ENCODE measurements around the gene PCDHB5.
"Not testable (repeated sequence)": the region's sequence is repeated elsewhere in the genome, so short reads cannot be mapped to it uniquely, and the experiment has no call there.

Gene PCDHB5

DNA sequence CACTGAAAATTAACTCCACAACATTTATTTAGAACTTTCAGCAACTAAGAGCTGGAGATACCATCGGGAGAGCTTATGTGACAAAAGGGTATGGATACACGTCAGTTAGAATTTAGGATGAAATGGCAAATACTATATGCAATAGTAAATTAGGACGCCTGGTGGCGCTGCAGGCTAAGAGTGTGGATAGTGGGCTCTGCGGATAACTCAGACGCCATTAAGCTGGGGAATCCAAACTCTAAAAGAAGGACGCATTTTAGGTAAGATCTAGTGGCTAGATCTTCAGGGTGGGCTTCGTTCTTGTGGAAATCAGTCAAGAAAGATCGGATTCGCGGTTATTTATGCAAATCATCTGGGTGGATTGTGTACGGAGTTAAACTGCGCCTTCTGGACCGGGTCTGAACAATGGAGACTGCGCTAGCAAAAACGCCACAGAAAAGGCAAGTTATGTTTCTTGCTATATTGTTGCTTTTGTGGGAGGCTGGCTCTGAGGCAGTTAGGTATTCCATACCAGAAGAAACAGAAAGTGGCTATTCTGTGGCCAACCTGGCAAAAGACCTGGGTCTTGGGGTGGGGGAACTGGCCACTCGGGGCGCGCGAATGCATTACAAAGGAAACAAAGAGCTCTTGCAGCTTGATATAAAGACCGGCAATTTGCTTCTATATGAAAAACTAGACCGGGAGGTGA lies at the start of gene PCDHB5:
Gene PCDHB5, plus strand, starts transcription at position 177 of the 688 bp plus-strand sequence. Its CDS starts 229 bp downstream, at position 406.
- no peak for DNase-seq

DNA sequence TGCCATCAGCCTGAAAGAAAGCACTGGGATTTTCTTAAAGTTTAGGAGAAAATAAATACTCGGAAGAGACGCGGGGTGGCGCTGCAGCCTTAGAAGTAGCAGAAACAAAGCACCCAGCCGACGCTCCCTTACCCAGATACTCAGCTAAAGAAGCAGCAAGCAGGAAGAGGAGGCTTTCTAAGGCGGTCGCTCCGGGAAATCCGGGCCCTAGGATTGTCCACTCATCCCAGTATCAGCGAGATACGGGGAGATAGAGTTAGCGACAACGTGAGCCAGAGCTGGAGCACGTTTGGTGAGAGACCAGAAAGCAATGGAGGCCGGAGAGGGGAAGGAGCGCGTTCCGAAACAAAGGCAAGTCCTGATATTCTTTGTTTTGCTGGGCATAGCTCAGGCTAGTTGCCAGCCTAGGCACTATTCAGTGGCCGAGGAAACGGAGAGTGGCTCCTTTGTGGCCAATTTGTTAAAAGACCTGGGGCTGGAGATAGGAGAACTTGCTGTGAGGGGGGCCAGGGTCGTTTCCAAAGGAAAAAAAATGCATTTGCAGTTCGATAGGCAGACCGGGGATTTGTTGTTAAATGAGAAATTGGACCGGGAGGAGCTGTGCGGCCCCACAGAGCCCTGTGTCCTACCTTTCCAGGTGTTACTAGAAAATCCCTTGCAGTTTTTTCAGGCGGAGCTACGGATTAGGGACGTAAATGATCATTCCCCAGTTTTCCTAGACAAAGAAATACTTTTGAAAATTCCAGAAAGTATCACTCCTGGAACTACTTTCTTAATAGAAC lies 40.3 kb upstream of the PCDHB5 start, which contains the start of gene PCDHB2:
Gene PCDHB2, plus strand, starts transcription at position 135 of the 782 bp plus-strand sequence. Its CDS starts 176 bp downstream, at position 311.
- peak; percentile 1 for DNase-seq

DNA sequence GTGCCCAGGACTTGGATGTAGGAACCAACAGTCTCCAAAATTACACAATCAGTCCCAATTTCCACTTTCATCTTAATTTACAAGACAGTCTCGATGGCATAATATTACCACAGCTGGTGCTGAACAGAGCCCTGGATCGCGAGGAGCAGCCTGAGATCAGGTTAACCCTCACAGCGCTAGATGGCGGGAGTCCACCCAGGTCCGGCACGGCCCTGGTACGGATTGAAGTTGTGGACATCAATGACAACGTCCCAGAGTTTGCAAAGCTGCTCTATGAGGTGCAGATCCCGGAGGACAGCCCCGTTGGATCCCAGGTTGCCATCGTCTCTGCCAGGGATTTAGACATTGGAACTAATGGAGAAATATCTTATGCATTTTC lies 39.8 kb upstream of the PCDHB5 start:
- DNase-seq: no peak

DNA sequence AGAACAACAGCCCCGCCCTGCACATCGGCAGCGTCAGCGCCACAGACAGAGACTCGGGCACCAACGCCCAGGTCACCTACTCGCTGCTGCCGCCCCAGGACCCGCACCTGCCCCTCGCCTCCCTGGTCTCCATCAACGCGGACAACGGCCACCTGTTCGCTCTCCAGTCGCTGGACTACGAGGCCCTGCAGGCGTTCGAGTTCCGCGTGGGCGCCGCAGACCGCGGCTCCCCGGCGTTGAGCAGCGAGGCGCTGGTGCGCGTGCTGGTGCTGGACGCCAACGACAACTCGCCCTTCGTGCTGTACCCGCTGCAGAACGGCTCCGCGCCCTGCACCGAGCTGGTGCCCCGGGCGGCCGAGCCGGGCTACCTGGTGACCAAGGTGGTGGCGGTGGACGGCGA lies 38.8 kb upstream of the PCDHB5 start:
- not testable (repeated sequence) for DNase-seq

DNA sequence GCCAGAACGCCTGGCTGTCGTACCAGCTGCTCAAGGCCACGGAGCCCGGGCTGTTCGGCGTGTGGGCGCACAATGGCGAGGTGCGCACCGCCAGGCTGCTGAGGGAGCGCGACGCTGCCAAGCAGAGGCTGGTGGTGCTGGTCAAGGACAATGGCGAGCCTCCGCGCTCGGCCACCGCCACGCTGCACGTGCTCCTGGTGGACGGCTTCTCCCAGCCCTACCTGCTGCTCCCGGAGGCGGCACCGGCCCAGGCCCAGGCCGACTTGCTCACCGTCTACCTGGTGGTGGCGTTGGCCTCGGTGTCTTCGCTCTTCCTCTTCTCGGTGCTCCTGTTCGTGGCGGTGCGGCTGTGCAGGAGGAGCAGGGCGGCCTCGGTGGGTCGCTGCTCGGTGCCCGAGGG lies 38.4 kb upstream of the PCDHB5 start:
- not testable (repeated sequence) for DNase-seq

DNA sequence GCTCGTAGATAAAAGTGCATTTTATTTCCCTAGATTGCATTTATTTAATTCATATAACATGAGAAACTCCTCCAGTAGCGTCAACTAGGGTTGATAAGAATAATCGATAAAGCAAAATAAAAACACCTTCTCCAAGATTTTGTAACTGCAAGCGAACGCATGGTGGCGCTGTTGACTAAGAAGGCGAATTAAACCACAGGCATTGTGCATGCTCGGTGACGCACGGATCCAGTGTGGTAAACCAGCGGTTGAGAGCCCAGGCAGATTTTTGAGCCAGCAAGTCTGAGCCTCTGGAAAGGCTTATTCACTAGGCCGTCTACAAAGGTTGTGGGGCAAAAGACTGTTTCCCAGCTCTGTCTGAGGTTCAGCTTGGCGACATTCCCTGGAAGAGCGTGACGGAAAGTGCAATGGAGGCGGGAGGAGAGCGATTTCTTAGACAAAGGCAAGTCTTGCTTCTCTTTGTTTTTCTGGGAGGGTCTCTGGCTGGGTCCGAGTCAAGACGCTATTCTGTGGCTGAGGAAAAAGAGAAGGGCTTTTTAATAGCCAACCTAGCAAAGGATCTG lies 34.7 kb upstream of the PCDHB5 start, which contains the start of gene PCDHB3:
Gene PCDHB3, plus strand, starts transcription at position 231 of the 563 bp plus-strand sequence. Its CDS starts 177 bp downstream, at position 408.
- DNase-seq: no peak

DNA sequence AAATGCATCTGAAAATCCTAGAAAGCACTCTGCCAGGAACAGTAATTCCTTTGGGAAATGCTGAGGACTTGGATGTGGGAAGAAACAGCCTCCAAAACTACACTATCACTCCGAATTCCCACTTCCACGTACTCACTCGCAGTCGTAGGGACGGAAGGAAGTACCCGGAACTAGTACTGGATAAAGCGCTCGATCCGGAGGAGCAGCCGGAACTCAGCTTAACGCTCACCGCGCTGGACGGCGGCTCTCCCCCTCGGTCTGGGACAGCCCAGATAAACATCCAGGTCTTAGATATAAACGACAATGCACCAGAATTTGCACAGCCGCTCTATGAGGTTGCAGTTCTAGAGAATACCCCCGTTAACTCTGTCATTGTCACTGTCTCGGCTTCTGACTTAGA lies 33.9 kb upstream of the PCDHB5 start:
- DNase-seq: no peak

DNA sequence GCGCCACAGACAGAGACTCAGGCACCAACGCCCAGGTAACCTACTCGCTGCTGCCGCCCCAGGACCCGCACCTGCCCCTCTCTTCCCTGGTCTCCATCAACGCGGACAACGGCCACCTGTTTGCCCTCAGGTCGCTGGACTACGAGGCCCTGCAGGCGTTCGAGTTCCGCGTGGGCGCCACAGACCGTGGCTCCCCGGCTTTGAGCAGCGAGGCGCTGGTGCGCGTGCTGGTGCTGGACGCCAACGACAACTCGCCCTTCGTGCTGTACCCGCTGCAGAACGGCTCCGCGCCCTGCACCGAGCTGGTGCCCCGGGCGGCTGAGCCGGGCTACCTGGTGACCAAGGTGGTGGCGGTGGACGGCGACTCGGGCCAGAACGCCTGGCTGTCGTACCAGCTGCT lies 32.9 kb upstream of the PCDHB5 start:
- DNase-seq: not testable (repeated sequence)

DNA sequence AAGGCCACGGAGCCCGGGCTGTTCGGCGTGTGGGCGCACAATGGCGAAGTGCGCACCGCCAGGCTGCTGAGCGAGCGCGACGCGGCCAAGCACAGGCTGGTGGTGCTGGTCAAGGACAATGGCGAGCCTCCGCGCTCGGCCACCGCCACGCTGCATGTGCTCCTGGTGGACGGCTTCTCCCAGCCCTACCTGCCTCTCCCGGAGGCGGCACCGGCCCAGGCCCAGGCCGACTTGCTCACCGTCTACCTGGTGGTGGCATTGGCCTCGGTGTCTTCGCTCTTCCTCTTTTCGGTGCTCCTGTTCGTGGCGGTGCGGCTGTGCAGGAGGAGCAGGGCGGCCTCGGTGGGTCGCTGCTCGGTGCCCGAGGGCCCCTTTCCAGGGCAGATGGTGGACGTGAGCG lies 32.5 kb upstream of the PCDHB5 start:
- DNase-seq: not testable (repeated sequence)

DNA sequence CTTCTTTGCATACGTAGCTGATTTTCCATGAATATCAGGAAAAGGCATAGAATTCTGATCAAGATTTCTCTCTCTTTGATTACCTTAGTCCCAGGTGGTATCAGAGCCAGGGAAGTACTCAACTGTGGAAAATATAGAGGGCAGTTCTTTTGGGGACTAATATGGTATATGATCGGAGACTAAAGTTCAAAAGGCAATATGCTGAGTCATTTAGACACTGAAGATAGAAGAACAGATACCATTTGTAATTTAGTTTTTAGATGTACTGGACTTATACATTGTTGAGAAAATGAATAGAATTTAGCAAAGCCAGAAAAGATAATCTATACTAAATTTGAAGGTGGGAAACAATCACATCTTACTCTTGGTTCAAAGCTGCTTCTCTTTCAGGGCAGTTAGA lies 29.7 kb upstream of the PCDHB5 start:
- DNase-seq: no peak

DNA sequence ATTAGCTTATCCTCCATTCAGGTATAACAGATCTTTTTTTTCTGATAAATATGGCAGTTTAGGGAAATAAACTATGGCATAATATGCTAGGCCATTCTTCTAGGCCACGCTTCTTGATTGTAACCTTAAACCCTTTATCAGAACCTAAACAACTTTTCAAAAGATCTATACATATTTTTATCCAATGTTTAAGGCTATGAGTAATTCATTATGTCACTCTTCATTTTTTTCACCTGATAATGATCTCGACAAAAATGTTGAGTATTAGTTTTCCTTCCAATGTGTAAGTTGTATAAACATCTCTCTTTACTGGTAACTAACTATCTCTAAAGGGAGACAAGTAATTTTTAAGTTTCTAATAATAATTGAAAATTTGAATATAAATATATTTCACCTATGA lies 15.8 kb upstream of the PCDHB5 start:
- DNase-seq: no peak

DNA sequence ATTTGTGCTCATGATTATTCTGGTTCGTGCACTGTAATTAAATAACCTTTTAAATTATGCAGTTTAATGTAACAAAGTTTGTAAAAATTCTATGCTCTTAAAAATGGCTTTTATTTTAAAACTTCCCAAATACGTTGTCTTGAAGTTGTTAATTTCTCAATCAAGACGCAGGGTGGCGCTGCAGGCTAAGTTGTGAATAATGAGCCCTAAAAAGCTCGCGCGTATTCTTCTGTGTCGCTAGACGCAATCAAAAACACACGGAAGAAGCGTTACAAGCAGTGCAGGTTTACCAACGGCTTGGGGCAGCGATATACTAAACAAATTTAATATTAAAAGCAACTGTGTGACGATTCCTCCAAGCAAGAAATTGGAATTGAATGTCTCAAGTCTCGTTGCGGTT lies 13.4 kb upstream of the PCDHB5 start, which contains the start of gene PCDHB4:
Gene PCDHB4, plus strand, starts transcription at position 256 of the 400 bp plus-strand sequence. CDS start 181 bp downstream, outside the sequence.
- no peak for DNase-seq

DNA sequence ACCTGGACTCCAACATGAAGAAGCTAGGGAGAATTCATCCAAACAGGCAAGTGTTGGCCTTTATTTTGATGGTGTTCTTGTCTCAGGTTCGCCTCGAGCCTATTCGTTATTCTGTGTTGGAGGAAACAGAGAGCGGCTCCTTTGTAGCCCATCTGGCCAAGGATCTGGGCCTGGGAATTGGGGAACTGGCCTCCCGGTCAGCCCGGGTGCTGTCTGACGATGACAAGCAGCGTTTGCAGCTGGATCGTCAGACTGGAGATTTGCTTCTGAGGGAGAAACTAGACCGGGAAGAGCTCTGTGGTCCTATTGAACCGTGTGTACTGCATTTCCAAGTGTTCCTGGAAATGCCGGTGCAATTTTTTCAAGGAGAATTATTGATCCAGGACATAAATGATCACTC lies 13.0 kb upstream of the PCDHB5 start:
- no peak for DNase-seq

DNA sequence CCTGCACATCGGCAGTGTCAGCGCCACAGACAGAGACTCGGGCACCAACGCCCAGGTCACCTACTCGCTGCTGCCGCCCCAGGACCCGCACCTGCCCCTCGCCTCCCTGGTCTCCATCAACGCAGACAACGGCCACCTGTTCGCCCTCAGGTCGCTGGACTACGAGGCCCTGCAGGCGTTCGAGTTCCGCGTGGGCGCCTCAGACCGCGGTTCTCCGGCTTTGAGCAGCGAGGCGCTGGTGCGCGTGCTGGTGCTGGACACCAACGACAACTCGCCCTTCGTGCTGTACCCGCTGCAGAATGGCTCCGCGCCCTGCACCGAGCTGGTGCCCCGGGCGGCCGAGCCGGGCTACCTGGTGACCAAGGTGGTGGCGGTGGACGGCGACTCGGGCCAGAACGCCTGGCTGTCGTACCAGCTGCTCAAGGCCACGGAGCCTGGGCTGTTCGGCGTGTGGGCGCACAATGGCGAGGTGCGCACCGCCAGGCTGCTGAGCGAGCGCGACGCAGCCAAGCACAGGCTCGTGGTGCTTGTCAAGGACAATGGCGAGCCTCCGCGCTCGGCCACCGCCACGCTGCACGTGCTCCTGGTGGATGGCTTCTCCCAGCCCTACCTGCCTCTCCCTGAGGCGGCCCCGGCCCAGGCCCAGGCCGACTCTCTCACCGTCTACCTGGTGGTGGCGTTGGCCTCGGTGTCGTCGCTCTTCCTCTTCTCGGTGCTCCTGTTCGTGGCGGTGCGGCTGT lies 11.4 kb upstream of the PCDHB5 start:
- not testable (repeated sequence) for DNase-seq

DNA sequence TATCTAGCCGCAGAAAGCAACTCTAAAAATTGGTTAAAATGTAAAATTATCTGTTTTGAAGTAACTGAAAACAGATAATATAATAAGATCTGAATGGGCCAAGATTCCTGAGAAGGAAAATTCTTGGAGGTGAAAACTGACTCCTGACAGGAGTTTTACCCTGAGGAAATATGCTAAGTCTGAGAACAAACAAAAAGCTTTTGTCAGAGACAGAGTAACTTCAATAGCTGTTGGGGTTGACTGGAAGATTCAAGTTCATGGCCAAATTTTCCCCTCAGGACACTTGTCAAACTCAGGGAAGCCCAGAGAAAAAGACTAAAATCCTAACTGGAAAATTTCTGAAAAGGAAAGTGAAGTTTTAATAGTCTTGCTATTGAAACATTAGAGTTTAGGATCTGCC lies 7.7 kb upstream of the PCDHB5 start:
- DNase-seq: no peak

DNA sequence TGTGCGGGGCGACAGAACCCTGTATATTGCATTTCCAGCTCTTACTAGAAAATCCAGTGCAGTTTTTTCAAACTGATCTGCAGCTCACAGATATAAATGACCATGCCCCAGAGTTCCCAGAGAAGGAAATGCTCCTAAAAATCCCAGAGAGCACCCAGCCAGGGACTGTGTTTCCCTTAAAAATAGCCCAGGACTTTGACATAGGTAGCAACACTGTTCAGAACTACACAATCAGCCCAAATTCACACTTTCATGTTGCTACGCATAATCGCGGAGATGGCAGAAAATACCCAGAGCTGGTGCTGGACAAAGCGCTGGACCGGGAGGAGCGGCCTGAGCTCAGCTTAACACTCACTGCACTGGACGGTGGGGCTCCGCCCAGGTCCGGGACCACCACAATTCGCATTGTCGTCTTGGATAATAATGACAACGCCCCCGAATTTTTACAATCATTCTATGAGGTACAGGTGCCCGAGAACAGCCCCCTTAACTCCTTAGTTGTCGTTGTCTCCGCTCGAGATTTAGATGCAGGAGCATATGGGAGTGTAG lies 786 bp downstream of the PCDHB5 start:
- no peak for DNase-seq

DNA sequence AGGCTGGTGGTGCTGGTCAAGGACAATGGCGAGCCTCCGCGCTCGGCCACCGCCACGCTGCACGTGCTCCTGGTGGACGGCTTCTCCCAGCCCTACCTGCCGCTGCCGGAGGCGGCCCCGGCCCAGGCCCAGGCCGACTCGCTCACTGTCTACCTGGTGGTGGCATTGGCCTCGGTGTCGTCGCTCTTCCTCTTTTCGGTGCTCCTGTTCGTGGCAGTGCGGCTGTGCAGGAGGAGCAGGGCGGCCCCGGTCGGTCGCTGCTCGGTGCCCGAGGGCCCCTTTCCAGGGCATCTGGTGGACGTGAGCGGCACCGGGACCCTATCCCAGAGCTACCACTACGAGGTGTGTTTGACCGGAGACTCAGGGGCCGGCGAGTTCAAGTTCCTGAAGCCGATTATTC lies 2.3 kb downstream of the PCDHB5 start:
- not testable (repeated sequence) for DNase-seq

DNA sequence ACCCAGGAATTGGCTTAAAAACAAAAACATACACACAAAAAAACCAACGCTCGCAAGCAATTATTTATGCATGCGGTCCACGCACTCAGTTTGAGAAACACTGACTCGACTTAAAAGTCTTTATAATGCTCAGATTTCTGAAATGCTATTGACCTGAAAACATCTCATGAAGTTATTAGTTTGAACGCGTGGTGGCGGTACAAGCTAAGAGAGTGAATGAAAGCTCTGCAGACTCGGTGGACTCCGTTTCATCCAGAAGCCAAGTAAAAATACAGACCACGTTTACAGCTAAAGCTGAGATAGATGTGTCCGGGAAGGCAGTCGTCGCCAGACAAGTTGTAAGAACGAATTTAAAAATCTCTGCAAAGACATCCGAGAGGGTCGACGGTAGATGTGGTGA lies 14.8 kb downstream of the PCDHB5 start, which contains the start of gene PCDHB6:
Gene PCDHB6, plus strand, starts transcription at position 246 of the 400 bp plus-strand sequence. CDS start 201 bp downstream, outside the sequence.
- DNase-seq: no peak

DNA sequence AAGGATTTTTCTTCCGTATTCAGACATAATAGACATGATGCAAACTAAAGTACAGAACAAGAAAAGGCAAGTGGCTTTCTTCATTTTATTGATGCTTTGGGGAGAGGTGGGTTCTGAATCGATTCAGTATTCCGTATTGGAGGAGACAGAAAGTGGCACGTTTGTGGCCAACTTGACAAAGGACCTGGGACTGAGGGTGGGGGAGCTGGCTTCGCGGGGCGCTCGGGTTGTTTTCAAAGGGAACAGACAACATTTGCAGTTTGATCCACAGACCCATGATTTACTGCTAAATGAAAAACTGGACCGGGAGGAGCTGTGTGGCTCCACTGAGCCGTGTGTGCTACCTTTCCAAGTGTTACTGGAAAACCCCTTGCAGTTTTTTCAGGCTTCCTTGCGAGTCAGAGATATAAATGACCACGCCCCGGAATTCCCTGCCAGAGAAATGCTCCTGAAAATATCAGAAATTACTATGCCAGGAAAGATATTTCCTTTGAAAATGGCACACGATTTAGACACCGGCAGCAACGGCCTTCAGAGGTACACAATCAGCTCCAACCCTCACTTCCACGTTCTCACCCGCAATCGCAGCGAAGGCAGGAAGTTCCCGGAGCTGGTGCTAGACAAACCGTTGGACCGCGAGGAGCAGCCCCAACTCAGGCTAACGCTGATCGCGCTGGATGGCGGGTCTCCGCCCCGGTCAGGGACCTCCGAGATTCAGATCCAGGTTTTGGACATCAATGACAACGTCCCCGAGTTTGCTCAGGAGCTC lies 15.4 kb downstream of the PCDHB5 start:
- DNase-seq: no peak

DNA sequence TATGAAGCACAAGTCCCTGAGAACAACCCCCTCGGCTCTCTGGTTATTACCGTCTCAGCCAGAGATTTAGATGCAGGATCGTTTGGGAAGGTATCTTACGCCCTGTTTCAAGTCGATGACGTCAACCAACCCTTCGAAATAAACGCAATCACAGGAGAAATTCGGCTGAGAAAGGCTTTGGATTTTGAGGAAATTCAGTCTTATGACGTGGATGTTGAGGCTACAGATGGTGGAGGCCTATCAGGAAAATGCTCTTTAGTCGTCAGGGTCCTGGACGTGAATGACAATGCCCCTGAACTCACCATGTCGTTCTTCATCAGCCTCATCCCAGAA lies 16.0 kb downstream of the PCDHB5 start:
- no peak for DNase-seq

DNA sequence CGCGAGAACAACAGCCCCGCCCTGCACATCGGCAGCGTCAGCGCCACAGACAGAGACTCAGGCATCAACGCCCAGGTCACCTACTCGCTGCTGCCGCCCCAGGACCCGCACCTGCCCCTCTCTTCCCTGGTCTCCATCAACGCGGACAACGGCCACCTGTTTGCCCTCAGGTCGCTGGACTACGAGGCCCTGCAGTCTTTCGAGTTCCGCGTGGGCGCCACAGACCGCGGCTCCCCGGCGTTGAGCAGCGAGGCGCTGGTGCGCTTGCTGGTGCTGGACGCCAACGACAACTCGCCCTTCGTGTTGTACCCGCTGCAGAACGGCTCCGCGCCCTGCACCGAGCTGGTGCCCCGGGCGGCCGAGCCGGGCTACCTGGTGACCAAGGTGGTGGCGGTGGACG lies 16.6 kb downstream of the PCDHB5 start:
- DNase-seq: not testable (repeated sequence)

DNA sequence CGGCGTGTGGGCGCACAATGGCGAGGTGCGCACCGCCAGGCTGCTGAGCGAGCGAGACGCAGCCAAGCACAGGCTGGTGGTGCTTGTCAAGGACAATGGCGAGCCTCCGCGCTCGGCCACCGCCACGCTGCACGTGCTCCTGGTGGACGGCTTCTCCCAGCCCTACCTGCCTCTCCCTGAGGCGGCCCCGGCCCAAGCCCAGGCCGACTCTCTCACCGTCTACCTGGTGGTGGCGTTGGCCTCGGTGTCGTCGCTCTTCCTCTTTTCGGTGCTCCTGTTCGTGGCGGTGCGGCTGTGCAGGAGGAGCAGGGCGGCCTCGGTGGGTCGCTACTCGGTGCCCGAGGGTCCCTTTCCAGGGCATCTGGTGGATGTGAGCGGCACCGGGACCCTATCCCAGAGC lies 17.1 kb downstream of the PCDHB5 start:
- DNase-seq: not testable (repeated sequence)

Data from CD4-positive, alpha-beta T cell treated with Interleukin-10 for 1 hour (primary cell).